GM12878 (cell line): ENCODE results near the gene KIFAP3. TPM values are rescaled to one million over a fixed set of nuclear protein-coding genes. Genes with fewer than 3 reads are reported as not detected.

Source experiments
- ATAC-seq: fragments of 200-7000 bp; cut with Tn5 transposase; 3 replicates; pipeline ENCODE4 v1.9.1; 2020; ENCODE audit warnings: mild to moderate bottlenecking, moderate library complexity
- BruUV-seq: library from RNA; stranded (reverse); fragments of 400-500 nt; replicated peaks from 2 replicates; lab custom pipeline; 2021; lab: Mats Ljungman, UMichigan
- CTCF ChIA-PET: fragments of 300-600 bp; sonication (Branson Sonifier 250); formaldehyde crosslinking; extraction: SDS; loops from one replicate; lab custom pipeline; 2021; ENCODE audit warnings: inconsistent platforms; lab: Yijun Ruan, JAX
- POLR2A ChIA-PET: fragments of 350-600 bp; formaldehyde crosslinking; extraction: SDS; loops from one replicate; lab custom pipeline; 2021; ENCODE audit warnings: inconsistent platforms; lab: Charles Lee
- RAD21 ChIA-PET: fragments of 300-600 bp; sonication (Branson Sonifier 250); formaldehyde crosslinking; loops from one replicate; lab custom pipeline; 2023; ENCODE audit warnings: antibody characterized with exemption; ENCODE audit not compliant: unreplicated experiment; lab: Charles Lee
- SMC1A ChIA-PET: fragments of 300-600 bp; sonication (Branson Sonifier 250); formaldehyde crosslinking; loops from one replicate; lab custom pipeline; 2023; ENCODE audit not compliant: unreplicated experiment, uncharacterized antibody; lab: Charles Lee
- DNase-seq: peaks from one replicate; pipeline ENCODE4 v3.0.0-alpha.2; 2011; ENCODE audit warnings: low read depth, low spot score
- FAIRE-seq: peaks from 3 replicates; lab custom pipeline; 2011; peaks lifted over from hg19 to GRCh38; lab: Jason Lieb, UNC
- H2AFZ ChIP-seq: 2 replicates; pipeline ENCODE4 v1.6.0; 2011; ENCODE audit warnings: low read depth, low read length, control low read depth; ENCODE audit not compliant: control insufficient read depth
- H3K27ac ChIP-seq: 2 replicates; pipeline ENCODE4 v1.5.1; 2011; ENCODE audit warnings: control low read depth; ENCODE audit not compliant: control insufficient read depth, insufficient read depth
- H3K27me3 ChIP-seq, 2 experiments: replicated peaks in 1 of 2; 2 replicates each; pipeline versions ENCODE4 v1.6.0 to v1.6.1; 2011; ENCODE audit warnings: low read length in 1 of 2; ENCODE audit not compliant: control insufficient read depth in 2 of 2, insufficient read depth in 2 of 2
- H3K36me3 ChIP-seq, 2 experiments: 2 replicates each; pipeline ENCODE4 v1.5.1; 2011; ENCODE audit warnings: low read length in 1 of 2; ENCODE audit not compliant: control insufficient read depth in 2 of 2, insufficient read depth in 2 of 2
- H3K4me1 ChIP-seq: 2 replicates; pipeline ENCODE4 v1.6.1; 2011; ENCODE audit warnings: mild to moderate bottlenecking, low read length, moderate library complexity, mixed read lengths; ENCODE audit not compliant: control insufficient read depth, insufficient read depth
- H3K4me2 ChIP-seq: 2 replicates; pipeline ENCODE4 v1.6.0; 2011; ENCODE audit warnings: control low read depth; ENCODE audit not compliant: control insufficient read depth, insufficient read depth
- H3K4me3 ChIP-seq: fragments of 200-600 bp; sonication (generic); 2 replicates; pipeline ENCODE4 v1.5.1; 2016
- H3K79me2 ChIP-seq: 2 replicates; pipeline ENCODE4 v1.6.0; 2011; ENCODE audit warnings: low read length; ENCODE audit not compliant: control insufficient read depth, insufficient read depth
- H3K9ac ChIP-seq: 2 replicates; pipeline ENCODE4 v1.8.0; 2011; ENCODE audit warnings: low read length, control low read depth, mixed read lengths; ENCODE audit not compliant: control insufficient read depth, insufficient read depth
- H3K9me3 ChIP-seq: replicated peaks from 3 replicates; pipeline ENCODE4 v1.5.1; 2011; ENCODE audit warnings: mild to moderate bottlenecking, low read length; ENCODE audit not compliant: control insufficient read depth, insufficient read depth
- H4K20me1 ChIP-seq: 2 replicates; pipeline ENCODE4 v1.6.0; 2011; ENCODE audit not compliant: control insufficient read depth, insufficient read depth
- BCL11A ChIP-seq: IDR thresholded peaks from 2 replicates; pipeline ENCODE4 v1.6.1; 2011; ENCODE audit warnings: low read depth, low read length
- BMI1 ChIP-seq: fragments of 450-650 bp; IDR thresholded peaks from 2 replicates; pipeline ENCODE4 v1.6.1; 2016; ENCODE audit warnings: mild to moderate bottlenecking, moderate library complexity, borderline replicate concordance
- CUX1 ChIP-seq: IDR thresholded peaks from 2 replicates; pipeline ENCODE4 v1.6.1; 2012; ENCODE audit warnings: improper control_type of control experiment, low read depth, low read length; ENCODE audit not compliant: insufficient replicate concordance
- EZH2 ChIP-seq: IDR thresholded peaks from 2 replicates; pipeline ENCODE4 v1.6.1; 2012; ENCODE audit warnings: low read depth, mild to moderate bottlenecking, control low read depth, inconsistent platforms, low read length, borderline replicate concordance; ENCODE audit not compliant: control insufficient read depth
- IKZF1 ChIP-seq: fragments of 450-650 bp; conservative IDR thresholded peaks from 2 replicates; pipeline ENCODE4 v1.6.1; 2017; ENCODE audit warnings: antibody characterized with exemption, mild to moderate bottlenecking
- NFIC ChIP-seq: IDR thresholded peaks from 2 replicates; pipeline ENCODE4 v1.6.1; 2012; ENCODE audit warnings: low read depth, mild to moderate bottlenecking, inconsistent platforms, low read length, moderate library complexity
- RAD21 ChIP-seq: IDR thresholded peaks from 2 replicates; pipeline ENCODE4 v1.6.1; 2011; ENCODE audit warnings: mild to moderate bottlenecking, low read depth, low read length, moderate library complexity; ENCODE audit not compliant: insufficient read depth
- RELB ChIP-seq: fragments of 450-650 bp; IDR thresholded peaks from 2 replicates; pipeline ENCODE4 v1.6.1; 2017; ENCODE audit warnings: low read depth, mild to moderate bottlenecking, moderate library complexity
- SIN3A ChIP-seq: IDR thresholded peaks from 2 replicates; pipeline ENCODE4 v1.6.1; 2012; ENCODE audit warnings: low read depth, low read length, improper control_type of control experiment
- STAT1 ChIP-seq: fragments of 450-650 bp; conservative IDR thresholded peaks from 2 replicates; pipeline ENCODE4 v1.6.1; 2014; ENCODE audit warnings: antibody characterized with exemption, mild to moderate bottlenecking
- TCF3 ChIP-seq: IDR thresholded peaks from 2 replicates; pipeline ENCODE4 v1.6.1; 2012; ENCODE audit warnings: low read depth, mild to moderate bottlenecking, low read length, borderline replicate concordance; ENCODE audit not compliant: insufficient read depth
- YBX1 ChIP-seq: fragments of 450-650 bp; IDR thresholded peaks from 2 replicates; pipeline ENCODE4 v1.6.1; 2016; ENCODE audit warnings: antibody characterized with exemption
- ZSCAN29 ChIP-seq: fragments of 450-650 bp; IDR thresholded peaks from 2 replicates; pipeline ENCODE4 v1.6.1; 2017; ENCODE audit warnings: mild to moderate bottlenecking, moderate library complexity
- WGBS: methylation state at CpG from one replicate; pipeline ENCODE4 v1.1.6; 2016; ENCODE audit warnings: low lambda C conversion rate; ENCODE audit not compliant: insufficient replicate concordance, insufficient coverage; ENCODE audit errors: missing lambda C conversion rate; 5-methylcytosine and 5-hydroxymethylcytosine counted together
- in situ Hi-C: fragments of 300-500 bp; cut with MboI; formaldehyde crosslinking; loops from 9 replicates; pipeline ENCODE4 v1.14.3; 2018; ENCODE audit warnings: mixed read lengths
- intact Hi-C: fragments of 100-400 bp; cut with micrococcal nuclease; formaldehyde crosslinking; loops from one replicate; pipeline ENCODE4 v1.14.2; 2022; ENCODE audit not compliant: unreplicated experiment
- polyA plus RNA-seq, 11 experiments: library from polyadenylated mRNA; depleted of rRNA in 4 of 11; unstranded in 6 of 11; stranded (reverse) in 5 of 11; fragments of >200 nt; fragmentation: Nextera tagmentation in 4 of 11; fragmentation: Illumina TruSeq in 1 of 11; extraction: Ambion mirVana in 4 of 11; extraction: Trizol in 1 of 11; gene quantifications; 1 replicate in 1 of 11; 2 replicates in 10 of 11; pipeline versions ENCODE4 v1.2.1 to v1.2.3, GENCODE V29; 2011 to 2016; ENCODE audit warnings: inconsistent platforms in 2 of 11, missing spikeins in 2 of 11, low read depth in 1 of 11
- total RNA-seq, 4 experiments: library from RNA; depleted of rRNA in 3 of 4; stranded (reverse); fragments of >200 nt in 3 of 4; fragmentation: Illumina TruSeq in 1 of 4; extraction: Trizol in 1 of 4; gene quantifications; 2 replicates each; pipeline versions ENCODE4 v1.2.1 to v1.2.3, GENCODE V29; 2013 to 2021

The KIFAP3 gene
- total and polyA plus RNA-seq, 10 of the 15 experiments (the other 5 are each of a cell fraction or from before 2014, with no cell fraction given): 13.7 to 100 (median 18.9) TPM

DNA sequence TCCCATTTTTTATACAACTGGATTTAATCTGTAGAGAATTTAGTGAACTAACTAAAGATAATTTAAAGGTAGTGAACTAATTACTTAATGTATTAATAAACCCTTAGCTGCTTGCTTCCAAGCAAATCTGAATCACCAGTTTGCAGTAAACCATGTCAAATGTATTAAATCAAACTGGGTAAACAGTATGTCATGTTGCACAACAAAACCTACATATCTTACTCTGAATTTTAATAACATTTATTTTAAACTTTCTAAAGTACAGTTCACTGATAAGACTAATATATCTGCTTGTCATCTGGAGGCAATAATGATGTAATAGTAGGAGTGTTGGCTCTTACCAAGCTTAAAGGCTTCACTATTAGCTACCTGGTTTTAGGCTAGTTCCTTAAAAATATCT is 128.3 kb downstream of the KIFAP3 start (continued):
- no peak for TF ChIP-seq RELB
- no peak for TF ChIP-seq TCF3
- no peak for TF ChIP-seq IKZF1
- TF ChIP-seq SIN3A: no peak
- TF ChIP-seq ZSCAN29: no peak
- TF ChIP-seq BCL11A: no peak
- TF ChIP-seq STAT1: no peak
- TF ChIP-seq EZH2: no peak
- no peak for TF ChIP-seq BMI1
- TF ChIP-seq, all 136 proteins: peak for 0

- FAIRE-seq (no peak), DNase-seq (no peak), ATAC-seq (no peak)
- Histone ChIP-seq H3K27ac (no peak overlapping the region), H3K36me3 (peaks cover 2 to 7% of the 10 kb centered on the region in 2 experiments; a peak in 2 of 4 replicates), H3K4me3 (no peak overlapping the region), H3K79me2 (no peaks in the 10 kb centered on the region), H3K4me2 (no peak overlapping the region), H3K9me3 (no peaks in the 10 kb centered on the region), H3K27me3 (no peaks in the 10 kb centered on the region), H3K4me1 (no peaks in the 10 kb centered on the region), H3K9ac (no peak overlapping the region), H4K20me1 (no peaks in the 10 kb centered on the region), H2AFZ (no peak overlapping the region)
- POLR2A ChIA-PET: no interaction called here
- WGBS: 75% methylated on average over 2 of the region's 4 CpGs
- RAD21 ChIA-PET: interaction anchor here (0.6 to 1.1 kb wide), 2 partner anchors 16 to 52 kb away, joined by 3 read pairs; partner anchors contain the start of gene SCYL3
- CTCF ChIA-PET: interaction anchor here (0.7 to 1.4 kb wide), 2 partner anchors 18 to 747 kb away, joined by 3 read pairs; no protein-coding TSS in a partner anchor
- in situ Hi-C loops (no loop called here), intact Hi-C loops (no loop called here)
- SMC1A ChIA-PET: interaction anchor here (1.0 to 3.2 kb wide), 2 partner anchors 9 to 28 kb away, joined by 3 to 15 read pairs; no protein-coding TSS in a partner anchor
- no TSS peak for BruUV-seq
- TF ChIP-seq NFIC: no peak
- no peak for TF ChIP-seq YBX1
- TF ChIP-seq RAD21: no peak
- TF ChIP-seq CUX1: no peak
- TF ChIP-seq IKZF1: no peak
Measured at GRCh38 chr1:169945181-169945580, 129.3 kb downstream of the KIFAP3 start.
